ENCODE measurements around the gene KCP. TPM values are rescaled to one million over a fixed set of nuclear protein-coding genes. Genes with fewer than 3 reads are reported as not detected.

KCP gene
- polyA plus RNA-seq, 1 of the 3 experiments (the other 2 are of a cell fraction), result not detected

- peak; percentile 76; the same call in 1 of the 2 replicates for TF ChIP-seq MAX (IDR thresholded peaks at IDR 0.05; ENCODE audit: low read depth)
- TF ChIP-seq USF1 (IDR thresholded peaks at IDR 0.05; ENCODE audit: borderline replicate concordance, low read depth), result 0 out of 2 replicates have a peak, but pooled peaks have one; percentile 51
- TF ChIP-seq RCOR1 (IDR thresholded peaks at IDR 0.05; ENCODE audit: low read length), result no peak
- no peak for TF ChIP-seq USF2 (IDR thresholded peaks at IDR 0.05; ENCODE audit: borderline replicate concordance, low read depth, low read length)
- no peak for TF ChIP-seq EZH2phosphoT487 (IDR thresholded peaks at IDR 0.05; ENCODE audit: borderline replicate concordance, low read depth)
- no peak for TF ChIP-seq GATA2 (CRISPR knock-in tag; IDR thresholded peaks at IDR 0.05)
- no peak for TF ChIP-seq FOXJ3 (CRISPR knock-in tag; IDR thresholded peaks at IDR 0.05)
- TF ChIP-seq NRF1 (IDR thresholded peaks at IDR 0.05; ENCODE audit: low read depth, low read length), result no peak
- TF ChIP-seq MXI1 (IDR thresholded peaks at IDR 0.05; ENCODE audit: low read depth, low read length), result no peak
- peak; percentile 72; the same call in 1 of the 2 replicates for TF ChIP-seq FOXM1 (IDR thresholded peaks at IDR 0.05; ENCODE audit: low read depth)
- TF ChIP-seq MEF2A (IDR thresholded peaks at IDR 0.05; ENCODE audit: borderline replicate concordance, low read depth), result peak; percentile 98
- peak; percentile 98 for TF ChIP-seq FOSL2 (IDR thresholded peaks at IDR 0.05; ENCODE audit: borderline replicate concordance, low read depth)
- TF ChIP-seq TAF1 (IDR thresholded peaks at IDR 0.05; ENCODE audit: borderline replicate concordance, low read depth, low read length), result no peak
- TF ChIP-seq SMC3 (IDR thresholded peaks at IDR 0.05; ENCODE audit: low read depth, low read length), result no peak
Measured at GRCh38 chr7:128827248-128827958, 83.1 kb downstream of the KCP start (continued).

GRCh38 chr7:128826916-128827247, 83.6 kb downstream of the KCP start:
- Histone ChIP-seq H3K9me3 (no peaks in the 10 kb centered on the region), H3K9ac (peak overlapping the region; percentile 50; the same call in 1 of the 2 replicates), H3K79me2 (ENCODE audit: insufficient read depth) (peaks cover 16% of the 10 kb centered on the region), H3F3A (replicated peaks; ENCODE audit: insufficient read depth) (peaks cover 38% of the 10 kb centered on the region), H3K36me3 (replicated peaks in 1 of 2; ENCODE audit: control insufficient read depth in 1 of 2, insufficient read depth in 2 of 2, low read length in 1 of 2) (no peaks in the 10 kb centered on the region), H4K20me1 (ENCODE audit: insufficient read depth) (peaks cover 8% of the 10 kb centered on the region; the same call in 1 of the 2 replicates), H3K4me2 (peak overlapping the region; percentile 74; the same call in 1 of the 2 replicates), H3K27ac (ENCODE audit: low read depth in 2 of 2, low read length in 1 of 2) (peak overlapping the region in 1 of 2 experiments; percentile 98; a peak in 2 of 4 replicates), H3K27me3 (ENCODE audit: insufficient read depth) (no peaks in the 10 kb centered on the region), H3K4me1 (ENCODE audit: control insufficient read depth in 1 of 2, insufficient read depth in 2 of 2, low read depth in 1 of 2, low read length in 1 of 2) (peaks cover 25 to 31% of the 10 kb centered on the region in 2 experiments; a peak in 3 of 4 replicates), H3K4me3 (ENCODE audit: low read depth in 2 of 2, low read length in 1 of 2) (no peak overlapping the region), H3K9me2 (no peaks in the 10 kb centered on the region), H2AFZ (ENCODE audit: low read depth) (peak overlapping the region; percentile 7; the same call in 1 of the 2 replicates)
- DNase-seq, result no peak
- TF ChIP-seq ZBTB33 (IDR thresholded peaks at IDR 0.05; ENCODE audit: borderline replicate concordance, low read depth) (no peak), TAF1 (IDR thresholded peaks at IDR 0.05; ENCODE audit: borderline replicate concordance, low read depth, low read length) (no peak), TEAD4 (IDR thresholded peaks at IDR 0.05; ENCODE audit: borderline replicate concordance, insufficient read depth) (no peak), NRF1 (IDR thresholded peaks at IDR 0.05; ENCODE audit: low read depth, low read length) (no peak), CHD2 (IDR thresholded peaks at IDR 0.05; ENCODE audit: low read length, partially characterized antibody) (no peak), REST (IDR thresholded peaks at IDR 0.05; ENCODE audit: low read depth, low read length) (no peak)
- ChIA-PET CTCF (interaction anchor here (0.7 to 3.7 kb wide), 3 partner anchors 12 to 458 kb away, joined by 3 to 12 read pairs (median 3); no protein-coding TSS in a partner anchor), POLR2A (interaction anchor here (1.6 to 2.4 kb wide), 2 partner anchors 9 to 15 kb away, joined by 4 to 15 read pairs; no protein-coding TSS in a partner anchor)
- WGBS (ENCODE audit: low lambda C conversion rate), result 80% methylated on average over 1 of the region's 1 CpG

Data from SK-N-SH (cell line).